WTC11 (cell line): ENCODE measurements around the gene RWDD3. TPM values are rescaled to one million over a fixed set of nuclear protein-coding genes. Genes with fewer than 3 reads are reported as not detected.

Experiments
- ATAC-seq: fragments of 200-7000 bp; cut with Tn5 transposase; 2 replicates; pipeline ENCODE4 v1.10.0; 2021; ENCODE audit warnings: mild to moderate bottlenecking, moderate library complexity
- CTCF ChIA-PET: fragments of 300-600 bp; sonication (Branson Sonifier 250); formaldehyde crosslinking; loops from one replicate; lab custom pipeline; 2021; ENCODE audit warnings: antibody characterized with exemption; lab: Charles Lee
- POLR2A ChIA-PET: fragments of 350-600 bp; sonication (Branson Sonifier 250); formaldehyde crosslinking; loops from one replicate; lab custom pipeline; 2021; ENCODE audit warnings: antibody characterized with exemption; lab: Charles Lee
- DNase-seq: peaks from one replicate; pipeline ENCODE4 v3.0.0; 2021; ENCODE audit warnings: low spot score
- H3K27ac Mint-ChIP-seq: 2 replicates; pipeline ENCODE4 v1.8.0; 2021; ENCODE audit warnings: mixed read lengths
- H3K27me3 Mint-ChIP-seq: 2 replicates; pipeline ENCODE4 v1.8.0; 2021; ENCODE audit warnings: low read depth, mild to moderate bottlenecking, moderate library complexity, mixed read lengths
- H3K36me3 Mint-ChIP-seq: 2 replicates; pipeline ENCODE4 v1.8.0; 2021; ENCODE audit warnings: mixed read lengths
- H3K4me1 Mint-ChIP-seq: 2 replicates; pipeline ENCODE4 v1.8.0; 2022; ENCODE audit warnings: mixed read lengths
- H3K4me3 Mint-ChIP-seq: 2 replicates; pipeline ENCODE4 v1.8.0; 2021; ENCODE audit warnings: mild to moderate bottlenecking, moderate library complexity, mixed read lengths
- H3K9me3 Mint-ChIP-seq: 2 replicates; pipeline ENCODE4 v1.8.0; 2021; ENCODE audit warnings: mixed read lengths
- ELF4 ChIP-seq: sonication (generic); formaldehyde crosslinking; IDR thresholded peaks from 2 replicates; pipeline ENCODE4 v1.8.1; 2022; ENCODE audit warnings: low read depth, mild to moderate bottlenecking, moderate library complexity, missing genetic modification reagents
- ESRRA ChIP-seq: sonication (generic); formaldehyde crosslinking; IDR thresholded peaks from 2 replicates; pipeline ENCODE4 v1.8.1; 2022; ENCODE audit warnings: mild to moderate bottlenecking, missing genetic modification reagents, borderline replicate concordance
- FOXJ3 ChIP-seq: sonication (generic); formaldehyde crosslinking; IDR thresholded peaks from 2 replicates; pipeline ENCODE4 v1.9.0; 2021; ENCODE audit warnings: missing genetic modification reagents, mild to moderate bottlenecking, borderline replicate concordance
- FOXK1 ChIP-seq: sonication (generic); formaldehyde crosslinking; IDR thresholded peaks from 2 replicates; pipeline ENCODE4 v1.8.0; 2022; ENCODE audit warnings: mild to moderate bottlenecking, moderate library complexity, missing genetic modification reagents
- HMGA2 ChIP-seq: fragments of 250-450 bp; sonication (Bioruptor Pico); IDR thresholded peaks from 2 replicates; pipeline ENCODE4 v1.4.0; 2021; ENCODE audit warnings: mild to moderate bottlenecking, moderate library complexity
- IRF2 ChIP-seq: sonication (generic); formaldehyde crosslinking; IDR thresholded peaks from 2 replicates; pipeline ENCODE4 v1.8.0; 2022; ENCODE audit warnings: low read depth, missing genetic modification reagents, borderline replicate concordance
- MAX ChIP-seq: sonication (generic); formaldehyde crosslinking; IDR thresholded peaks from 2 replicates; pipeline ENCODE4 v1.8.0; 2022; ENCODE audit warnings: mild to moderate bottlenecking, missing genetic modification reagents
- PRRX2 ChIP-seq: fragments of 250-450 bp; sonication (Bioruptor Pico); IDR thresholded peaks from 2 replicates; pipeline ENCODE4 v1.8.0; 2021; ENCODE audit warnings: mild to moderate bottlenecking
- RELA ChIP-seq: sonication (generic); formaldehyde crosslinking; IDR thresholded peaks from 2 replicates; pipeline ENCODE4 v1.8.1; 2022; ENCODE audit warnings: missing genetic modification reagents, mild to moderate bottlenecking, borderline replicate concordance
- SMAD3 ChIP-seq: sonication (generic); formaldehyde crosslinking; IDR thresholded peaks from 2 replicates; pipeline ENCODE4 v1.8.0; 2022; ENCODE audit warnings: missing genetic modification reagents, mild to moderate bottlenecking, borderline replicate concordance
- ZBTB43 ChIP-seq: sonication (generic); formaldehyde crosslinking; IDR thresholded peaks from 2 replicates; pipeline ENCODE4 v1.8.1; 2023; ENCODE audit warnings: mild to moderate bottlenecking, missing genetic modification reagents
- ZNF232 ChIP-seq: sonication (generic); formaldehyde crosslinking; IDR thresholded peaks from 2 replicates; pipeline ENCODE4 v1.8.0; 2022; ENCODE audit warnings: mild to moderate bottlenecking, missing genetic modification reagents
- ZNF263 ChIP-seq: sonication (generic); formaldehyde crosslinking; IDR thresholded peaks from 2 replicates; pipeline ENCODE4 v1.8.1; 2022; ENCODE audit warnings: low read depth, mild to moderate bottlenecking, moderate library complexity, missing genetic modification reagents
- ZNF281 ChIP-seq: sonication (generic); formaldehyde crosslinking; IDR thresholded peaks from 2 replicates; pipeline ENCODE4 v1.8.0; 2023; ENCODE audit warnings: mild to moderate bottlenecking, missing genetic modification reagents
- ZNF396 ChIP-seq: fragments of 250-450 bp; sonication (Bioruptor Pico); IDR thresholded peaks from 2 replicates; pipeline ENCODE4 v1.8.0; 2021; ENCODE audit warnings: mild to moderate bottlenecking, moderate library complexity, borderline replicate concordance
- total RNA-seq: library from RNA; stranded (reverse); gene quantifications from 3 replicates; pipeline ENCODE4 v1.2.3, GENCODE V29; 2021
- TF ChIP-seq, protein P1 (sequence below): fragments of 250-450 bp; sonication (Bioruptor Pico); conservative IDR thresholded peaks from 2 replicates; pipeline ENCODE4 v1.9.0; 2021; ENCODE audit warnings: mild to moderate bottlenecking
- TF ChIP-seq, protein P2 (sequence below): sonication (generic); formaldehyde crosslinking; IDR thresholded peaks from 2 replicates; pipeline ENCODE4 v1.8.1; 2023; ENCODE audit warnings: mild to moderate bottlenecking, missing genetic modification reagents, moderate library complexity
- TF ChIP-seq, protein P3 (sequence below): sonication (generic); formaldehyde crosslinking; IDR thresholded peaks from 2 replicates; pipeline ENCODE4 v1.8.1; 2022; ENCODE audit warnings: mild to moderate bottlenecking, missing genetic modification reagents, moderate library complexity, borderline replicate concordance

Gene RWDD3
- total RNA-seq, 1 experiment from 2014 or later, result 13.9 TPM

DNA sequence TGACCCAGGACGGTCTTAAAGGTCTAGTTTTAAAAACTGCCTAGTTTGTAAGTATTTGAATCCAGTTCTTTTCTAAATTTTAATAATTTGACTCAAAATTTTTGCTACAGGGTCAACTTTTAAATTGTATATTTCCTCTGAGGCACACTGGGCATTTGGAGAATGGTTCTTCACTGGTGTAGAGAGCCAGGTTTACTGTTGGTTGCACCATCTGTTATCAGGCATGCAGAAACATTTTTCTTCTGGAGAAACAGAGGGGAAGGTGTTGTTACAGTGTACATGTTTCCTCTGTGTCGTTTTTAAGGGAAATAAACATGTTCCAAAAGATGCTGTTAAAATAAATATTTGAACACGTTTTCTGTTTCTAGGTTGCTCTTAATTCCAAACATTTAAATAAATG lies 39.0 kb upstream of the RWDD3 start (continued):
- TF ChIP-seq MAX (CRISPR knock-in tag) (no peak), ZBTB43 (no peak), ZNF281 (CRISPR knock-in tag) (no peak), SMAD3 (CRISPR knock-in tag) (no peak), FOXK1 (CRISPR knock-in tag) (no peak), HMGA2 (no peak)
- TF ChIP-seq, protein P1, sequence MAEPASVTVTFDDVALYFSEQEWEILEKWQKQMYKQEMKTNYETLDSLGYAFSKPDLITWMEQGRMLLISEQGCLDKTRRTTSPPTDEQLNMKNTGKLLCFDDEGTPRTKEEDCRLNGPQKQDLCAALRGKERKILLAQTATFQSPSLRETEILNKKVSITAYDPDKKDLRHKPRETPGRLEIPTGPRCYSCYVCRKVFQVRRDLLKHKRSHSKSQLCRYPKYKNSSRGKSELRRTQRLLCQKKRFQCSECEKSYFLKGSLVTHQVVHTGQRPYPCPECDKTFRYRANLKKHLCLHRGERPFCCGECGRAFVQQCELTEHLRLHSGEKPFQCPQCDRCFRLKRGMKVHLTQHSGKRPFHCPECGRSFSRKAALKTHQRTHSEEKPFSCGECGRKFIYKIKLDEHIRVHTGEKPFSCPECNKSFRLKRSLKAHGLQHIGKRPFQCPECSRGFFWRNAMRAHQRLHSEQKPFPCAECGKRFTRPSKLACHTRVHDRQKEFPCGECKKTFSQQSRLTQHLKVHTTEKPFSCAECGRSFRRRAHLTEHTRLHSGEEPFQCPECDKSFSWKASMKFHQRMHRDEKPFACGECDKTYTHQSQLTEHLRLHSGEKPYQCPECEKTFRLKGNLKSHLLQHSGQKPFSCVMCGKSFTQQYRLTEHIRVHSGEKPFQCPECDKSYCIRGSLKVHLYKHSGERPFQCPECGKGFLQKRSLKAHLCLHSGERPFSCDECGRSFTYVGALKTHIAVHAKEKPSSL (CRISPR knock-in tag), result no peak
- TF ChIP-seq, protein P2, sequence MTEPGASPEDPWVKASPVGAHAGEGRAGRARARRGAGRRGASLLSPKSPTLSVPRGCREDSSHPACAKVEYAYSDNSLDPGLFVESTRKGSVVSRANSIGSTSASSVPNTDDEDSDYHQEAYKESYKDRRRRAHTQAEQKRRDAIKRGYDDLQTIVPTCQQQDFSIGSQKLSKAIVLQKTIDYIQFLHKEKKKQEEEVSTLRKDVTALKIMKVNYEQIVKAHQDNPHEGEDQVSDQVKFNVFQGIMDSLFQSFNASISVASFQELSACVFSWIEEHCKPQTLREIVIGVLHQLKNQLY (CRISPR knock-in tag), result no peak
- TF ChIP-seq, protein P3, sequence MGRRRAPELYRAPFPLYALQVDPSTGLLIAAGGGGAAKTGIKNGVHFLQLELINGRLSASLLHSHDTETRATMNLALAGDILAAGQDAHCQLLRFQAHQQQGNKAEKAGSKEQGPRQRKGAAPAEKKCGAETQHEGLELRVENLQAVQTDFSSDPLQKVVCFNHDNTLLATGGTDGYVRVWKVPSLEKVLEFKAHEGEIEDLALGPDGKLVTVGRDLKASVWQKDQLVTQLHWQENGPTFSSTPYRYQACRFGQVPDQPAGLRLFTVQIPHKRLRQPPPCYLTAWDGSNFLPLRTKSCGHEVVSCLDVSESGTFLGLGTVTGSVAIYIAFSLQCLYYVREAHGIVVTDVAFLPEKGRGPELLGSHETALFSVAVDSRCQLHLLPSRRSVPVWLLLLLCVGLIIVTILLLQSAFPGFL (CRISPR knock-in tag), result no peak

DNA sequence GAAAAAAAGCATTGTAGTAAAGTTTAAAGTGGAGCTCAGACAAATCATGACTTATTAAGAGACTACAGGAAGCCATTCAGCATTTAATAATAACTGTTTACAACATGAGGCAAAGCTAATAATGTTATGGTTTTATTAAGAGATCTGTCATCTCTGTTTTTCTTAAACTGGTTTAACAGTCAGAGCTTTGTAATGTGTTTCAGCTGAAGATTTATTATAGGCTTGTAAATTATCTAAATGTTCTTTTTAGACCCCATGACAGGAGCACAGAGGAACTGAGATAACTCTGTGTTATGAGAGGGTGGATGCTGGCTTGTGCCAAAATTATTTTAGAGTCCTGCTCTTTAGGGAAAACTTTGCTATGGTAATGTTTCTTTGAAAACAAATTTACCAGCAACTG lies 38.0 kb upstream of the RWDD3 start:
- Mint-ChIP-seq H3K4me1 (peaks cover 4% of the 10 kb centered on the region), H3K27ac (no peak overlapping the region), H3K4me3 (no peak overlapping the region), H3K9me3 (no peaks in the 10 kb centered on the region), H3K36me3 (no peaks in the 10 kb centered on the region), H3K27me3 (no peaks in the 10 kb centered on the region)
- CTCF ChIA-PET, result no interaction called here
- TF ChIP-seq ZNF232 (CRISPR knock-in tag) (no peak), ELF4 (CRISPR knock-in tag) (no peak), FOXJ3 (CRISPR knock-in tag) (no peak), PRRX2 (no peak), ZNF263 (CRISPR knock-in tag) (no peak), HMGA2 (no peak), ZNF396 (CRISPR knock-in tag) (no peak), ESRRA (no peak), RELA (CRISPR knock-in tag) (no peak), IRF2 (CRISPR knock-in tag) (no peak)
- TF ChIP-seq, protein P2 (CRISPR knock-in tag), result no peak
- no peak for ATAC-seq
- POLR2A ChIA-PET, result no interaction called here
- no peak for DNase-seq
